Gastroesophageal sphincter (tissue), 3 donors: ENCODE results near the gene AGAP2.

ENCODE experiments used
- POLR2A ChIP-seq, 2 donors: fragments of 450-650 bp; IDR thresholded peaks; one replicate each; pipeline ENCODE4 v1.6.1; 2017; ENCODE audit warnings: antibody characterized with exemption in 2 of 2, mild to moderate bottlenecking in 2 of 2, moderate library complexity in 1 of 2
- TF ChIP-seq, protein P1 (sequence below), 4 experiments: fragments of 200-600 bp in 2 of 4; fragments of 450-650 bp in 2 of 4; sonication (generic) in 1 of 4; IDR thresholded peaks; one replicate each; pipeline ENCODE4 v1.5.1; 2017 to 2019; ENCODE audit warnings: antibody characterized with exemption in 4 of 4, mild to moderate bottlenecking in 2 of 4, moderate library complexity in 2 of 4

DNA sequence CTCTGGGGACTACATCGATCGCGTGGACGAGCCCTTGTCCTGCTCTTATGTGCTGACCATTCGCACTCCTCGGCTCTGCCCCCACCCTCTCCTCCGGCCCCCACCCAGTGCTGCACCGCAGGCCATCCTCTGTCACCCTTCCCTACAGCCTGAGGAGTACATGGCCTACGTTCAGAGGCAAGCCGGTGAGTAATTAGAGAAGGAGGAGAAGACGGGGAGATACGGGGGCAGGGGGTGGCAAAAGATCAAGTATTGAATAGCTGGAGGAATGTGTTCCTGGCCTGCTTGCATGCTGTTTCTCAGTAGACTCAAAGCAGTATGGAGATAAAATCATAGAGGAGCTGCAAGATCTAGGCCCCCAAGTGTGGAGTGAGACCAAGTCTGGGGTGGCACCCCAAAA, 22.8 kb downstream of the AGAP2 start:
- TF ChIP-seq, protein P1, sequence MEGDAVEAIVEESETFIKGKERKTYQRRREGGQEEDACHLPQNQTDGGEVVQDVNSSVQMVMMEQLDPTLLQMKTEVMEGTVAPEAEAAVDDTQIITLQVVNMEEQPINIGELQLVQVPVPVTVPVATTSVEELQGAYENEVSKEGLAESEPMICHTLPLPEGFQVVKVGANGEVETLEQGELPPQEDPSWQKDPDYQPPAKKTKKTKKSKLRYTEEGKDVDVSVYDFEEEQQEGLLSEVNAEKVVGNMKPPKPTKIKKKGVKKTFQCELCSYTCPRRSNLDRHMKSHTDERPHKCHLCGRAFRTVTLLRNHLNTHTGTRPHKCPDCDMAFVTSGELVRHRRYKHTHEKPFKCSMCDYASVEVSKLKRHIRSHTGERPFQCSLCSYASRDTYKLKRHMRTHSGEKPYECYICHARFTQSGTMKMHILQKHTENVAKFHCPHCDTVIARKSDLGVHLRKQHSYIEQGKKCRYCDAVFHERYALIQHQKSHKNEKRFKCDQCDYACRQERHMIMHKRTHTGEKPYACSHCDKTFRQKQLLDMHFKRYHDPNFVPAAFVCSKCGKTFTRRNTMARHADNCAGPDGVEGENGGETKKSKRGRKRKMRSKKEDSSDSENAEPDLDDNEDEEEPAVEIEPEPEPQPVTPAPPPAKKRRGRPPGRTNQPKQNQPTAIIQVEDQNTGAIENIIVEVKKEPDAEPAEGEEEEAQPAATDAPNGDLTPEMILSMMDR (IDR thresholded peaks at IDR 0.05) = no peak
- TF ChIP-seq POLR2A (IDR thresholded peaks at IDR 0.05) = no peak
